A549 (cell line): ENCODE data around the gene KCNMA1.
A peak's percentile ranks its signal among the peaks of the same experiment; 100 is the strongest.

Experiments used
- CEBPB ChIP-seq, 2 experiments: fragments of >200 bp in 1 of 2; sonication (Bioruptor Twin) in 1 of 2; formaldehyde crosslinking in 1 of 2; IDR thresholded peaks; 2 replicates each; pipeline ENCODE4 v1.6.1; 2012 to 2016
- CHD4 ChIP-seq: fragments of 200-600 bp; sonication (generic); IDR thresholded peaks from 2 replicates; pipeline ENCODE4 v1.6.1; 2016; ENCODE audit warnings: antibody characterized with exemption, mild to moderate bottlenecking, borderline replicate concordance
- CTCF ChIP-seq: fragments of >200 bp; sonication (Bioruptor Twin); formaldehyde crosslinking; IDR thresholded peaks from 3 replicates; pipeline ENCODE4 v1.5.1; 2016
- HOXB13 ChIP-seq: fragments of 250-450 bp; sonication (Bioruptor Pico); IDR thresholded peaks from 2 replicates; pipeline ENCODE4 v1.5.0; 2020; ENCODE audit warnings: low read depth, mild to moderate bottlenecking, moderate library complexity
- JUNB ChIP-seq: fragments of >200 bp; sonication (Bioruptor Twin); formaldehyde crosslinking; IDR thresholded peaks from 2 replicates; pipeline ENCODE4 v1.6.1; 2016
- MAFK ChIP-seq: fragments of 450-650 bp; IDR thresholded peaks from 2 replicates; pipeline ENCODE4 v1.6.1; 2014; ENCODE audit not compliant: partially characterized antibody
- MAX ChIP-seq: IDR thresholded peaks from 2 replicates; pipeline ENCODE4 v1.6.1; 2012
- MYC ChIP-seq: IDR thresholded peaks from 2 replicates; pipeline ENCODE4 v1.6.1; 2012; ENCODE audit warnings: mild to moderate bottlenecking, inconsistent platforms, low read length, improper control_type of control experiment, borderline replicate concordance
- PBX3 ChIP-seq: IDR thresholded peaks from 2 replicates; pipeline ENCODE4 v1.6.1; 2012
- POLR2A ChIP-seq: IDR thresholded peaks from 2 replicates; pipeline ENCODE4 v1.6.1; 2012; ENCODE audit warnings: mild to moderate bottlenecking, low read length
- POLR2AphosphoS2 ChIP-seq: conservative IDR thresholded peaks from 2 replicates; pipeline ENCODE4 v1.6.1; 2012; ENCODE audit warnings: low read length, improper control_type of control experiment, inconsistent platforms
- RAD21 ChIP-seq, 2 experiments: fragments of >200 bp in 1 of 2; sonication (Bioruptor Twin) in 1 of 2; formaldehyde crosslinking in 1 of 2; IDR thresholded peaks in 1 of 2; conservative IDR thresholded peaks in 1 of 2; 2 replicates in 1 of 2; 3 replicates in 1 of 2; pipeline ENCODE4 v1.6.1; 2012 to 2018; ENCODE audit warnings: inconsistent platforms in 1 of 2
- RNF2 ChIP-seq: fragments of 200-600 bp; sonication (generic); IDR thresholded peaks from 2 replicates; pipeline ENCODE4 v1.6.1; 2016; ENCODE audit warnings: low read depth, mild to moderate bottlenecking, antibody characterized with exemption, moderate library complexity, borderline replicate concordance
- SMC3 ChIP-seq: fragments of >200 bp; sonication (Bioruptor Twin); formaldehyde crosslinking; IDR thresholded peaks from 3 replicates; pipeline ENCODE4 v1.6.1; 2018; ENCODE audit warnings: inconsistent platforms

- TF ChIP-seq HOXB13 (CRISPR knock-in tag) (no peak), POLR2AphosphoS2 (no peak), CTCF (no peak), MAX (peak; percentile 74), CEBPB (IDR thresholded peaks at IDR 0.05) (no peak), SMC3 (no peak), MYC (no peak), JUNB (peak; percentile 60), CHD4 (no peak), RAD21 (conservative IDR thresholded peaks at IDR 0.05 in 1 of 2, IDR thresholded peaks at IDR 0.05 in 1 of 2) (no peak), MAFK (no peak), PBX3 (no peak), RNF2 (no peak), POLR2A (no peak)
These were observed 221.1 kb downstream of the KCNMA1 start for GRCh38 chr10:77416311-77417135.
